Measurements from ENCODE around the gene NBAS.

NBAS gene

GRCh38 chr2:15588329-15588919, 27.3 kb upstream of the NBAS start:
- peak; percentile 87 for DNase-seq

GRCh38 chr2:15584767-15585469, 23.8 kb upstream of the NBAS start:
- no peak for DNase-seq

- DNase-seq = no peak
Measured at GRCh38 chr2:15584316-15584715, 23.2 kb upstream of the NBAS start.

GRCh38 chr2:15583826-15584225, 22.7 kb upstream of the NBAS start:
- DNase-seq = no peak

- no peak for DNase-seq
Measured at GRCh38 chr2:15582710-15583357, 21.7 kb upstream of the NBAS start.

- no peak for DNase-seq
Measured at GRCh38 chr2:15580451-15580850, 19.3 kb upstream of the NBAS start.

GRCh38 chr2:15579641-15580040, 18.5 kb upstream of the NBAS start:
- no peak for DNase-seq

- DNase-seq = peak; percentile 95
Measured at GRCh38 chr2:15577071-15577735, 16.1 kb upstream of the NBAS start.

- DNase-seq = no peak
Measured at GRCh38 chr2:15571729-15572128, 10.6 kb upstream of the NBAS start.

- DNase-seq = peak; percentile 15
Measured at GRCh38 chr2:15570104-15570503, 9.0 kb upstream of the NBAS start.

GRCh38 chr2:15568874-15569273, 7.7 kb upstream of the NBAS start:
- DNase-seq = no peak

- no peak for DNase-seq
Measured at GRCh38 chr2:15566912-15567311, 5.8 kb upstream of the NBAS start.

GRCh38 chr2:15565994-15566671, 5.0 kb upstream of the NBAS start:
- DNase-seq = no peak

GRCh38 chr2:15565392-15565791, 4.3 kb upstream of the NBAS start:
- no peak for DNase-seq

GRCh38 chr2:15563227-15564100, 2.3 kb upstream of the NBAS start:
- no peak for DNase-seq

GRCh38 chr2:15562354-15563031, 1.4 kb upstream of the NBAS start:
- no peak for DNase-seq

- DNase-seq = no peak
Measured at GRCh38 chr2:15561574-15562344, 625 bp upstream of the NBAS start.

GRCh38 chr2:15560140-15560987, 770 bp downstream of the NBAS start:
- peak; percentile 85 for DNase-seq

GRCh38 chr2:15559379-15560139, 1.6 kb downstream of the NBAS start:
- DNase-seq = peak; percentile 4

Data from eye (tissue), 1 donor.